Rectal smooth muscle tissue (tissue), 1 donor: ENCODE results near the gene B9D2.
A peak's percentile ranks its signal among the peaks of the same experiment; 100 is the strongest.
"Not testable (repeated sequence)": the region's sequence is repeated elsewhere in the genome, so short reads cannot be mapped to it uniquely, and the experiment has no call there.

Experiments used
- H3K27ac ChIP-seq: one replicate; pipeline ENCODE4 v1.7.0; 2013; ENCODE audit warnings: low read depth, low read length, inconsistent platforms
- H3K27me3 ChIP-seq: one replicate; pipeline ENCODE4 v1.7.0; 2013; ENCODE audit warnings: low read length; ENCODE audit not compliant: control insufficient read depth, insufficient read depth
- H3K36me3 ChIP-seq: one replicate; pipeline ENCODE4 v1.7.0; 2013; ENCODE audit warnings: low read length; ENCODE audit not compliant: control insufficient read depth, insufficient read depth
- H3K4me1 ChIP-seq: one replicate; pipeline ENCODE4 v1.7.0; 2013; ENCODE audit warnings: low read length; ENCODE audit not compliant: control insufficient read depth, insufficient read depth
- H3K4me3 ChIP-seq: one replicate; pipeline ENCODE4 v1.7.0; 2013; ENCODE audit warnings: low read length
- H3K9ac ChIP-seq: one replicate; pipeline ENCODE4 v1.7.0; 2013; ENCODE audit warnings: low read length

The B9D2 gene

DNA sequence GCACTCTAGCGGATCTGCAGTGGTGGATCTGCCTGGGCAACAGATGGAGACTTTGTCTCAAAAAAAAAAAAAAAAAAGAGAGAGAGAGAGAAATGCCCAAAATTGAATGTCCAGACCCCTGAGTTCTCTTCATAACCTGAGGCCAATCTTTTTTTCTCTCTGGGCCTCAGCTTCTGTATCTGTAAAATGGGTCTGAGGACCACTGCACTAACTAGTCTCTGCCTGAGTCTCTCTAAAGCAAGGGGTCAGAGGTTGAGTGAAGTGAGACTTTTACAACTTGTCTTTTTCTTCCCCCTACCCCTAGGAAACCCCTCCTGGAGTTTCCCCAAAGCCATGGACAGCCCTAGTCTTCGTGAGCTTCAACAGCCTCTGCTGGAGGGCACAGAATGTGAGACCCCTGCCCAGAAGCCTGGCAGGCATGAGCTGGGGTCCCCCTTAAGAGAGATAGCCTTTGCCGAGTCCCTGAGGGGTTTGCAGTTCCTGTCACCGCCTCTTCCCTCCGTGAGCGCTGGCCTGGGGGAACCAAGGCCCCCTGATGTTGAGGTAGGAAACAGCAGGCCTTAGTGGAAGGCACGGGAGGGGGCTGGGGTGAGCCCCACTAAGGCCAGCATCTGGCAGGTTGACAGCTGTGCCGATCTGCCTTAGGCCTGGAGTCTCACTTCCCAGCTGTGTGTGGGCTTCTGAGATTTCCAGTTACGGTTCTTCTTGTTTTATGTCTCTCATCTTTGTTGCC is 14.2 kb upstream of the B9D2 start:
- Histone ChIP-seq H3K27ac (peak overlapping the region; percentile 75), H3K4me1 (peaks cover 14% of the 10 kb centered on the region)

DNA sequence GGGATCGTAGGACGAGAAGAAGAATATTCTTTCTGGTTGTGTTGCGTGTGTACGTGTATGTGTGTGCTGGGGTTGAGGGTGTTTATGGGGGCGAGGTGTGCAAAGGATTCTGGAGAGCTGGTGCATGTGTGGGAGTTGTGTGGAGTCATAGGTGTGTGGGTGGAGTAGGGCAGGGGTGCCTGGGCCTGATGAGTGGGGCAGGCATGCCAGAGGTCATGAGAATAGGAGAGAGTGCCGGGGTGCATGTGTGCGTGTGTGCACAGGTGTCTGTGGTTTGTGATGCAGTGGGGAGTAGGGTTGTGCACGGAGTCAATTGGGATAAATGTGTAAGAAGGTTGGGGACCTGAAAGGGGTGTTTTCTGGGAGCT is 13.0 kb upstream of the B9D2 start:
- Histone ChIP-seq H3K4me3 (peak overlapping the region; percentile 62), H3K4me1 (peaks cover 14% of the 10 kb centered on the region), H3K27ac (peak overlapping the region; percentile 55), H3K36me3 (no peaks in the 10 kb centered on the region), H3K9ac (peak overlapping the region; percentile 19), H3K27me3 (no peaks in the 10 kb centered on the region)

More for the DNA sequence above, 14.2 kb upstream of the B9D2 start:
- H3K9ac ChIP-seq = no peak overlapping the region
- no peak overlapping the region for H3K4me3 ChIP-seq
- no peaks in the 10 kb centered on the region for H3K27me3 ChIP-seq
- peaks cover 2% of the 10 kb centered on the region for H3K36me3 ChIP-seq

DNA sequence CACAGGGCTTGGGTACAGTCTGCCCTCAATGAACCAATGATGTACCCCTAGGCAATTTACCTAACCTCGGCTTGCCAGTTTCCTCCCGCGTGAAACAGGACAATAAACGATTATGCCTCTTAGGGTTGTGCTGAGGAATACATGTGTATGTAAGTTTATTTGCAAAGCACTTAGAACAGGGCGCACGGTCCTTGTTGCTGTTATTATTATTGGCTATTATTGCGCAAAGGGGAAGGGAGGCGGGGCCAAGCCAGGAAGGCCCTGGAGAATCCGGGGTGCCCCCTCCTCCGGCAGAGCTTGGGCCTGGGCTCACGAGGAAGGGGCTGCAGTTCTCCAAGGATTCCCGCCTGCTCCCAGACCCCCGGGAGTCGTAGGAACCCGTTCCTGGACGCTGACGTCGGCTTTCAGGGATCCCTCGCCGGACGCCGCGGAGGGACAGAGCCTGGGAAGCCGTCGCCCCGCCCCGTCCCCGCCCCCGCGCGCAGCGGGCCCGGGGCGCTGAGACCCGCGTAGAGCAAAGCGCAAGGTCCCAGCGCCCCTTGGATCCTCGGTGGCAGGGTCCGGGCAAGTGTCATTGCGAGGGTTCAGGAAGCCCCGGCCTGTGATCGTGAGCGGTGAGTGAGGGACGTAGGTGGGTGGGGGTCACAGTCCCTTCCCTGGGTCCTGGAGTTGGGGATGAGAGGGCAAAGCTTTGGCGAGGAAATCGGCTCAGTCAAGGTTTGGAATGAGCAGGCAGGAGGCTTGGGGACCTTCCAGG is 12.5 kb upstream of the B9D2 start, which contains the start of gene TMEM91:
TSS of gene TMEM91 (plus strand) at position 293 of the 757 bp plus-strand sequence. CDS start 1,777 bp downstream, outside the sequence.
- H3K4me3 ChIP-seq = peak within 1 kb of the TSS; percentile 62
- H3K27me3 ChIP-seq = no peaks in the 10 kb centered on the region
- H3K9ac ChIP-seq = peak within 1 kb of the TSS; percentile 66
- peaks cover 14% of the 10 kb centered on the region for H3K4me1 ChIP-seq
- no peaks in the 10 kb centered on the region for H3K36me3 ChIP-seq
- H3K27ac ChIP-seq = peak within 1 kb of the TSS; percentile 55

- peak overlapping the region; percentile 0 for H3K27ac ChIP-seq
- H3K4me1 ChIP-seq = peaks cover 14% of the 10 kb centered on the region
- no peaks in the 10 kb centered on the region for H3K36me3 ChIP-seq
- no peaks in the 10 kb centered on the region for H3K27me3 ChIP-seq
- no peak overlapping the region for H3K4me3 ChIP-seq
- H3K9ac ChIP-seq = no peak overlapping the region
These were observed 10.0 kb upstream of the B9D2 start for GRCh38 chr19:41373993-41374392.

DNA sequence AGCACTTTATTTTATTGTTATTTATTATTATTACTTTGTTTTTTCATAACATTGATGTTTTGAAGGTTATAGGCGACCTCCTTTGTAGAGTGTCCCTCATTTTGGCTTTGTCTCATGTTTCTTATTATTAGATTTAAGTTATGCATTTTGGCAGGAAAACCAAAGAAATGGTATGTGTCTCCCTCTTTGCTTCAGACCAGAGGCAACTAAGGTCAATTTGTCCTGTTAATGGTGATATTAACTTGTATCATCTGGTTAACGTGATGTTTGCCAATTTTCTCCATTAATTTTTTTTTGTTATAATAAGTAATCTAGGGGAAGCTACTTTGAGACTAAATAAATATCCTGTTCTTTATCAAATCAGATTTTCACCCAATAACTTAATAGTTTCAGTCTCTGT is 8.6 kb upstream of the B9D2 start:
- no peaks in the 10 kb centered on the region for H3K36me3 ChIP-seq
- no peak overlapping the region for H3K4me3 ChIP-seq
- peaks cover 14% of the 10 kb centered on the region for H3K4me1 ChIP-seq
- H3K27ac ChIP-seq = no peak overlapping the region
- no peak overlapping the region for H3K9ac ChIP-seq
- H3K27me3 ChIP-seq = no peaks in the 10 kb centered on the region

DNA sequence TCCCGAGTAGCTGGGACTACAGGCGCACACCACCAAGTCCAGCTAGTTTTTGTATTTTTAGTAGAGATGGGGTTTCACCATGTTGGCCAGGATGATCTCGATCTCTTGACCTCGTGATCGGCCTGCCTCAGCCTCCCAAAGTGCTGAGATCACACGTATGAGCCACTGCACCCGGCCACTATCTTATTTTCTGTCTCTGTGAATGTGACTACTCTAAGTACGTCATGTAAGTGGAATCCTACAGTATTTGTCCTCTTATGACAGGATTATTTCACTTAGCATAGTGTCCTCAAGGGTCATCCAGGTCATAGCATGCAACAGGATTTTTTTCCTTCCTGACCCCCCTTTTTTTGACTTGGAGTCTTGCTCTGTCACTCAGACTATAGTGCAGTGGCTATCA is 7.6 kb upstream of the B9D2 start:
- no peaks in the 10 kb centered on the region for H3K27me3 ChIP-seq

DNA sequence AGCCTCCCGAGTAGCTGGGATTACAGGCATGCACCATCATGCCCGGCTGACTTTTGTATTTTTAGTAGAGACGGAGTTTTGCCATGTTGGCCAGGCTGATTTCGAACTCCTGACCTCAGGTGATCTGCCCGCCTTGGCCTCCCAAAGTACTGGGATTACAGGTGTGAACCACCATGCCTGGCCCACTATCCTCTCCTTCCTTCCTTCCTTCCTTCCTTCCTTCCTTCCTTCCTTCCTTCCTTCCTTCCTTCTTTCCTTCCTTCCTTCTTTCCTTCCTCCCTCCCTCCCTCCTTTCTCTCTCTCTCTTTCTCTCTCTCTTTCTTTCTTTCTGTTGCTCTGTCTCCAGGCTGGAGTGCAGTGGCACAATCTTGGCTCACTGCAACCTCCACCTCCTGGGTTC is 7.2 kb upstream of the B9D2 start:
- H3K9ac ChIP-seq, H3K4me1 ChIP-seq, H3K27me3 ChIP-seq, H3K27ac ChIP-seq, H3K36me3 ChIP-seq, H3K4me3 ChIP-seq: not testable (repeated sequence)

More for the DNA sequence above, 7.6 kb upstream of the B9D2 start:
- Histone ChIP-seq H3K9ac (no peak overlapping the region), H3K4me3 (no peak overlapping the region), H3K36me3 (no peaks in the 10 kb centered on the region), H3K27ac (no peak overlapping the region), H3K4me1 (peaks cover 9% of the 10 kb centered on the region)

DNA sequence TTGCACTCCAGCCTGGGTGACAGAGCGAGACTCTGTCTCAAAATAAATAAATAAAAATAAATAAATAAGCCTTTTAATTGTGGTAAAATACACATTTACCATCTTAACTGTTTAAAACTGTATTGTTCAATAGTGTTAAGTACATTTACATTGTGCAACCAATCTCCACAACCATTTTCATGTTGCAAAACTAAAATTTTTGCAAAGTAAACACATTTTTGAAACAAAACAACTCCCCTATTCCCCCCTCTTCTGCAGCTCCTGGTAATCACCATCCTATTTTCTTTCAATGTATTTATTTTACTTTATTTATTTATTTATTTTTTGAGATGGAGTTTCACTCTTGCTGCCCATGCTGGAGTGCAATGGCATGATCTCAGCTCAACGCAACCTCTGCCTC is 5.8 kb upstream of the B9D2 start:
- H3K27me3 ChIP-seq = no peaks in the 10 kb centered on the region
- H3K4me3 ChIP-seq = no peak overlapping the region
- H3K27ac ChIP-seq = no peak overlapping the region
- H3K4me1 ChIP-seq = peaks cover 7% of the 10 kb centered on the region
- no peak overlapping the region for H3K9ac ChIP-seq
- no peaks in the 10 kb centered on the region for H3K36me3 ChIP-seq

GRCh38 chr19:41367848-41368301 is 3.9 kb upstream of the B9D2 start:
- Histone ChIP-seq H3K4me1 (peaks cover 8% of the 10 kb centered on the region), H3K9ac (no peak overlapping the region), H3K27ac (no peak overlapping the region), H3K4me3 (no peak overlapping the region), H3K27me3 (no peaks in the 10 kb centered on the region), H3K36me3 (no peaks in the 10 kb centered on the region)

GRCh38 chr19:41366089-41366488 is 2.1 kb upstream of the B9D2 start:
- no peaks in the 10 kb centered on the region for H3K27me3 ChIP-seq
- no peak overlapping the region for H3K27ac ChIP-seq
- H3K4me3 ChIP-seq = no peak overlapping the region
- H3K4me1 ChIP-seq = peaks cover 8% of the 10 kb centered on the region
- no peak overlapping the region for H3K9ac ChIP-seq
- H3K36me3 ChIP-seq = no peaks in the 10 kb centered on the region

GRCh38 chr19:41364524-41365391 is 809 bp upstream of the B9D2 start:
- no peaks in the 10 kb centered on the region for H3K27me3 ChIP-seq
- H3K4me3 ChIP-seq = peak overlapping the region; percentile 98
- peaks cover 2% of the 10 kb centered on the region for H3K36me3 ChIP-seq
- H3K27ac ChIP-seq = peak overlapping the region; percentile 100
- H3K9ac ChIP-seq = peak overlapping the region; percentile 24
- H3K4me1 ChIP-seq = peaks cover 8% of the 10 kb centered on the region

- Histone ChIP-seq H3K4me3 (peak overlapping the region; percentile 98), H3K27me3 (no peaks in the 10 kb centered on the region), H3K27ac (peak overlapping the region; percentile 100), H3K36me3 (peaks cover 2% of the 10 kb centered on the region), H3K9ac (peak overlapping the region; percentile 56), H3K4me1 (peaks cover 8% of the 10 kb centered on the region)
These were observed 587 bp downstream of the B9D2 start for GRCh38 chr19:41363371-41363752.
